ENCODE results near the gene TEAD1.

DNA sequence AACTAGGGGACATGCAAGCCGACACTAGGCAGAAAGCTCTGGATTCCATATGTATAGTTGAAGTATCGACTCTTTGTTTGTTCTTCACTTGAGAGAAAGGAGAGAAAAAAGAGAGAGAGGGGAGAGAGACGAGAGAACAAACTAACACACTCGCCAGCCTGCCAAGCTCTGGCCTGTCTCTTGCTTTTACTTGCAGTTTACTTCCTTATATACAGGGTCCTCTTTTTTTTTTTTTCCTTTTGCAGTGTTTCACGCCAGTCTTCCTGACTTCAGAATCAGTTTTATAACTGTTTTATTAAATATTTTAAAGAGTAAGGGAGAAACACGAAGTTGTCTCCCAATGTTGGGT is 19.9 kb downstream of the TEAD1 start:
- no peak for TF ChIP-seq CTCF (IDR thresholded peaks at IDR 0.05)
- TF ChIP-seq POLR2A (IDR thresholded peaks at IDR 0.05) = no peak
